Osteoblast (primary cell): ENCODE measurements around the gene SH2D2A. TPM values are rescaled to one million over a fixed set of nuclear protein-coding genes. Genes with fewer than 3 reads are reported as not detected.

Experiments used
- DNase-seq: peaks from one replicate; pipeline ENCODE4 v3.0.0; 2011; ENCODE audit warnings: low spot score, mixed read lengths; ENCODE audit not compliant: insufficient read length; ENCODE audit errors: missing footprints
- H2AFZ ChIP-seq: 2 replicates; pipeline ENCODE4 v1.6.0; 2011; ENCODE audit warnings: mild to moderate bottlenecking, low read length
- H3K27ac ChIP-seq: 2 replicates; pipeline ENCODE4 v1.5.1; 2011; ENCODE audit warnings: mild to moderate bottlenecking, low read depth, low read length, moderate library complexity
- H3K27me3 ChIP-seq: 2 replicates; pipeline ENCODE4 v1.6.0; 2012; ENCODE audit warnings: mild to moderate bottlenecking, control low read depth, inconsistent platforms, low read length, moderate library complexity; ENCODE audit not compliant: insufficient read depth
- H3K36me3 ChIP-seq: 2 replicates; pipeline ENCODE4 v1.5.1; 2011; ENCODE audit warnings: mild to moderate bottlenecking, low read length, control low read depth, moderate library complexity; ENCODE audit not compliant: insufficient read depth
- H3K4me1 ChIP-seq: 2 replicates; pipeline ENCODE4 v1.5.1; 2011; ENCODE audit warnings: mild to moderate bottlenecking, low read length, control low read depth, moderate library complexity; ENCODE audit not compliant: insufficient read depth
- H3K4me2 ChIP-seq: 2 replicates; pipeline ENCODE4 v1.6.0; 2011; ENCODE audit warnings: mild to moderate bottlenecking, low read length; ENCODE audit not compliant: insufficient read depth
- H3K4me3 ChIP-seq: fragments of 200-600 bp; sonication (generic); 3 replicates; pipeline ENCODE4 v1.5.1; 2012; ENCODE audit warnings: mild to moderate bottlenecking, low read length, inconsistent platforms; ENCODE audit not compliant: insufficient read depth
- H3K79me2 ChIP-seq: 2 replicates; pipeline ENCODE4 v1.6.0; 2012; ENCODE audit warnings: mild to moderate bottlenecking, low read length, control low read depth, inconsistent platforms; ENCODE audit not compliant: insufficient read depth
- H3K9me3 ChIP-seq: 2 replicates; pipeline ENCODE4 v1.5.1; 2011; ENCODE audit warnings: low read depth, low read length, control low read depth
- H4K20me1 ChIP-seq: 2 replicates; pipeline ENCODE4 v1.6.0; 2012; ENCODE audit warnings: mild to moderate bottlenecking, low read length, control low read depth; ENCODE audit not compliant: insufficient read depth
- CTCF ChIP-seq: IDR thresholded peaks from 2 replicates; pipeline ENCODE4 v1.5.1; 2011; ENCODE audit warnings: mild to moderate bottlenecking, low read depth, low read length, moderate library complexity; ENCODE audit errors: extremely low read depth
- total RNA-seq: library from RNA; depleted of rRNA; stranded (reverse); fragments of >200 nt; gene quantifications from 2 replicates; pipeline ENCODE4 v1.2.3, GENCODE V29; 2012

The SH2D2A gene
- total RNA-seq, 1 donor: 0.36 TPM

GRCh38 chr1:156805766-156806511 is 10.7 kb downstream of the SH2D2A start:
- Histone ChIP-seq H3K36me3 (peaks cover 3% of the 10 kb centered on the region), H3K4me3 (no peak overlapping the region), H3K27ac (no peak overlapping the region), H3K4me1 (peaks cover 18% of the 10 kb centered on the region), H3K4me2 (no peak overlapping the region), H3K9me3 (no peaks in the 10 kb centered on the region), H2AFZ (no peak overlapping the region), H4K20me1 (peaks cover 7% of the 10 kb centered on the region), H3K27me3 (no peaks in the 10 kb centered on the region), H3K79me2 (no peaks in the 10 kb centered on the region)
- no peak for TF ChIP-seq CTCF
- peak; percentile 68 for DNase-seq

- no peaks in the 10 kb centered on the region for H3K79me2 ChIP-seq
- peaks cover 14% of the 10 kb centered on the region for H3K36me3 ChIP-seq
- H2AFZ ChIP-seq: no peak overlapping the region
- H3K4me1 ChIP-seq: peaks cover 22% of the 10 kb centered on the region
- no peak overlapping the region for H3K4me3 ChIP-seq
- no peak overlapping the region for H3K4me2 ChIP-seq
- no peaks in the 10 kb centered on the region for H3K27me3 ChIP-seq
- no peak overlapping the region for H3K27ac ChIP-seq
- no peak for TF ChIP-seq CTCF
- DNase-seq: peak; percentile 54
- H4K20me1 ChIP-seq: peaks cover 8% of the 10 kb centered on the region
- no peaks in the 10 kb centered on the region for H3K9me3 ChIP-seq
Measured at GRCh38 chr1:156804572-156805243, 11.9 kb downstream of the SH2D2A start.

GRCh38 chr1:156804026-156804425 is 12.6 kb downstream of the SH2D2A start:
- no peak overlapping the region for H3K27ac ChIP-seq
- TF ChIP-seq CTCF: no peak
- H3K4me2 ChIP-seq: no peak overlapping the region
- H2AFZ ChIP-seq: no peak overlapping the region
- H3K4me1 ChIP-seq: peaks cover 22% of the 10 kb centered on the region
- no peaks in the 10 kb centered on the region for H3K27me3 ChIP-seq
- no peaks in the 10 kb centered on the region for H3K79me2 ChIP-seq
- DNase-seq: no peak
- no peak overlapping the region for H3K4me3 ChIP-seq
- H3K36me3 ChIP-seq: peaks cover 20% of the 10 kb centered on the region
- H4K20me1 ChIP-seq: peaks cover 8% of the 10 kb centered on the region
- no peaks in the 10 kb centered on the region for H3K9me3 ChIP-seq
